ENCODE measurements around the gene HNRNPAB.
A peak's percentile ranks its signal among the peaks of the same experiment; 100 is the strongest.

HNRNPAB gene

DNA sequence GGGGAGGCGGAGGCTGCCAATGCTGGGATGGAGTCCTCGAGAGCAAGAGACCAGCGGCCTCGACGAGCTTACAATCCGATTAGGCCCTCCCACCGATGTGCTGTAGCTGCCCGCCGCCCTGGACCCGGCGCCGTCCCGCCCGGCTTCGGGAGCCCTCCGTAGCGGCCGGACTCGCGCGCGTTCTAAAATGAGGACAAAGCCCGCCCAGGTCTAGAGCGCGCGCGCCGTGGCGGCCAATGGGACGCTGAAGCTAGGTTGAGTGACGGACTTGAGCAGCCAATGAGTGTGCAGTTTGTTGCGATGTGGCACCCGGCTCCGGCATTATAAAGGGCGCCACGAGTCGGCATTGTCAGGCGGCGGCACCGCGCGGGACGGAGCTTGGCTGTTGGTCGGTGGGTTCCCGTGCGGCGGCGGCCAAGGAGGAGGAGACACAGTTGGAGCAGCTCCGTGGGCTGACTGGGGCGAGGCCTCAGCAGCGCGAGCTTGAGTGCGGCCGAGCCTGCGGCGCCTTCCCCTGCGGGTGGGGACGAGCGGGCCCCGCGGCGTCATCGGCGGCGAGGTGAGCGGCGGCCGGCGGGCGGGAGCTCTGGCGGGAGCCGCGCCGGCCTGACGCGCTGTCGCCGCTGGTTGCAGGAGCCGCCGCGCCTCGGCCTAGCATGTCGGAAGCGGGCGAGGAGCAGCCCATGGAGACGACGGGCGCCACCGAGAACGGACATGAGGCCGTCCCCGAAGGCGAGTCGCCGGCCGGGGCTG is at the start of gene HNRNPAB:
TSS of gene HNRNPAB (plus strand) at position 352 of the 753 bp plus-strand sequence. CDS start at position 657, 305 bp downstream.
- peak; percentile 93 for DNase-seq (ENCODE audit: low read depth)

DNA sequence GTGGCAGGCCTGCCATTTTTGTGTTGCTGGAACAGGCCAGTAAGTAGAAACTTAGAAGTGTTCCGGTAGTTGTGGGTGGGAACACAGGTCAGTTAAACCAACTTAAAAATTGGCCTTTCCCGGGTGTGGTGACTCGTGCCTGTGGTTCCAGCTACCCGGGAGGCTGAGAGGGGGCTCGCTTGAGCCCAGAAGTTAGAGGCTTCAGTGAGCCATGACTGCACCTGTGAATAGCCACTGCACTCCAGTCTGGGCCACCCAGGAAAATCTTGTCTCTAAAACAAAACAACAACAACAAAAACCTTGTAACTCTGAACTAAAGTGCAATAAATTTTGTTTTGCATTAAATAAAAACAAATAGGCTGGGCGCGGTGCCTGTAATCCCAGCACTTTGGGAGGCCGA is 49.3 kb upstream of the HNRNPAB start:
- no peak for DNase-seq (ENCODE audit: low read depth)

DNA sequence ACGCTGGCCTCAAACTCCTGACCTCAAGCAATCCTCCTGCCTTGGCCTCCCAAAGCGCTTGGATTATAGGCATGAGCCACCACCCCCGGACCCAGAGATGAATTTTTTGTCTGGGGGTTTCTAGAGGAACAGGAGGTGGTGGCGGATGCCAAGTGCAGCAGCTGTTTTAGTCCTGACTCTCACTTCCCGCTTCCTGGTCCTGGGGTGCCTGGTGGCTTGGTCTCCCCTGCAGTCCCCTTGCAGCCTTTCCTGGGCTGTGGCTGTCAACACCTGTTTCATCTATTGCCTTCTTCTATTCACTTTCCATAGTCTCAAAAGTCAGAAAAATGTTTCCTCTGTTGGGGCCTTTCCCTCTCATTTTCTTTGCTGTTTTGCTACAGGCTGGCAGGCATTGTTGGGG is 44.2 kb upstream of the HNRNPAB start:
- no peak for DNase-seq (ENCODE audit: low read depth)

DNA sequence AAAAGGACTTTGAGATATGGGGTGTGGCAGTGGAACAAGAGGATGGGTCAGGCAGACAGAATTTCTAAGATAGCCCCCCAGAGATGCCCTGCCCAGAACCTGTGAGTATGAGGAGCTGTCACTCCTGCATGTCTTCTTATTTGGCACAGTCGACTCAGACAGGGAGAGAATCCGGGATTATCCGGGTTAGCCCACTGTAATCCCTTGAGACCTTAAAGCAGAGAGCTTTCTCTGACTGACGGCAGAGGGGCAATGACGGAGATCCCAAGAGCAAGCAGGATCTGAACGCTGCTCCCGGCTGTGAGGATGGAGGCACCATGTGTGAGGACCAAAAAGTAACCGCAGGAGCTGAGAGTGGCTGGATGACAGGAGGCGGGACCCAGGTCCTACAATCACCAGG is 41.9 kb upstream of the HNRNPAB start:
- no peak for DNase-seq (ENCODE audit: low read depth)

DNA sequence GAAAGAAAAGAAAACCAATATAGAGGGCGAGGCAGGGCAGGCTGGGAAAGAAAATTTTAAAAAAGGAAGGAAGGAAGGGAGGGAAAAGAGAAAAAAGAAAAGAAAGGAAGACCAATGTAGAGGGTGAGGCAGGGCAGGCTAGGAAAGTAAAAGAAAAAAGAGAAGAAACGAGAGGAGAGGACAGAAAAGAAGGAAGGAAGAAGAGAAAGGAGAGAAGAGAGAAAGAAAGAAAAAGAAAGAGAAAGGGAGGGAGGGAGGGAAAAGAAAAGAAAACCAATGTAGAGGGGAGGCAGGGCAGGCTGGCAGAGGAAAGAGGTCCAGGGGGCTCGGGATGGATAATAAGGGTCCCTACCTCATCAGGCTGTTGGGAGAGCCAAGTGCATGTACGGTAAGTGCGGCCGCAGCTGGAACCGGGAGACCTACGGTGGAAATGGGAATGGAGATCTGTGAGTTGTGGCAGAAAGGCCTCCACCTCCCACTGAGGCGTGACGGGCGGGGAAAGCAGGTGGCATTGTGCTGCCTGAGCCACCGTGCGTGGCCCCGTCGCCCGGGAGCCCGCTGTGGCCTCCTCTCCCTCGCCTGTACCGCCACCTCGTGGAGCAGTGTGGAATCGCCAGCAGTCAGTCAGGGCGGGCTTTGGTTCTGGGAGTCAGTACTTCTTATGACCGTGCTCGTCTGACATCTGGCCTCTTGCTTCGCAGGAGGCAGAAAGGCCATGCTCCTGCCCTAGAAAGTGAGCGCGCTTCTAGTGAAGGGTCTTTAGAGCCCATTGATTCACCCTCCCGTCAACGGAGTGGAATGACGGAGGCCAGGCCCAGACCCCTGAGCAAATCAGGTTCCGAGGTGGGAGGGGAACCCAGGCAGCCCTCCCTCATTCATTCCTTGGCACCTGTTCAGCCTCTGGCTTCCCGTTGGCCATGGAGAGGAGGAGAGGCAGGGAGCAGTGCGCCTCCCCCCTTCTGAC is 40.3 kb upstream of the HNRNPAB start:
- DNase-seq (ENCODE audit: low read depth), result peak; percentile 43

DNA sequence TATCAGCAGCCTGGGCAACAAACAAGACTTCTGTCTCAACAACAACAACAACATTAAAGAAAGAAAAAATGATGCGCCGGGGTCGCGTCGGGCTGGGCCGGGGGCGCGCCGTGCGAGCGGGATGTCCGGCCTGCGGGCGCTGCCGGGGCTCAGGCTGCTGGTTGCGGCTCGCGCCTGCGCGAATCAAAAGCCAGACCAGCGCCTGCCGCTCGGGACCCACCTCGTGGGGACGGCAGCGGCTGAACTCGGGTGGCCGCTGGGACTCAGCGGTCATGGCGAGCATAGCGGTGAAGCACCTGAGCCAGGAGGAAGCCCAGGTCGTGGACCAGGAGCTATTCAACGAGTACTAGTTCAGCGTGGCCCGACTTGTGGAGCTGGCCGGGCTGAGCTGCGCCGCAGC is 38.8 kb upstream of the HNRNPAB start:
- DNase-seq (ENCODE audit: low read depth), result no peak

DNA sequence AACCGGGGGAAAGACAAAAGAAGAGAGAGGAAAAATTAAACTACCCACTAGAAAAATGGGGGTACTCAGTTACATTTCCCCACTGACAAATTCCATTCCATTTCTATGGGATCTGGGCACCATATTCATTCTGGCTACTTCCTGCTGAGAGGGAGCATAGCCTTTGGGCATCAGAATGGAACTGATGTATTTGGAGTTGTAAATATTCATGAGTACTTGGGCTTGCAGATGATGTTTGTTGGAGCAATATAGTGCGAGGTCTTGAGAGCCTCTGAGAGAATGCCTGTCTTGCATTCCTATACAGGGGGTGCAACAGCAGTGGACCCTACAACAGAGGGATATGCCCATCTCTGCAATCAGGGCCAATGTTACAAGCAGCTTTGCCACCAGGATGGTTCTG is 33.9 kb upstream of the HNRNPAB start:
- DNase-seq (ENCODE audit: low read depth), result no peak

DNA sequence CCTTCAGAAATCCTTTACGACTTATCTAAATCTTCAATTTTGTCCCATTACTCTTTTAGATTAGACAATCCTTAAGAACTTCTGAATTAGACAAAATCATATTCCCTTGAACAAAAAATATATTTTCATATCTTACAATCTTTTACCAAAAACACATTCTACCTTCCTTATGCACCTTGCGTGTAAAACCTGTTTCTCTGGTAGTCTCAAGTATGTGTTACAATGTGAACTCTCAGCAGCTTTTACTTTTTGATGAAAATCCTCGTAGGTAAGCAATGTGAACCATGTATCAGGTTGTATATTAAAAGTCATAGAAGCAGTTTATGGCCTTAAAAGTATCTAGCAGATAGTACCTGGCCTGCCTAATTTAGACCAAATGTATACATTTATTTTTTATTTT is 29.9 kb upstream of the HNRNPAB start:
- DNase-seq (ENCODE audit: low read depth), result no peak

DNA sequence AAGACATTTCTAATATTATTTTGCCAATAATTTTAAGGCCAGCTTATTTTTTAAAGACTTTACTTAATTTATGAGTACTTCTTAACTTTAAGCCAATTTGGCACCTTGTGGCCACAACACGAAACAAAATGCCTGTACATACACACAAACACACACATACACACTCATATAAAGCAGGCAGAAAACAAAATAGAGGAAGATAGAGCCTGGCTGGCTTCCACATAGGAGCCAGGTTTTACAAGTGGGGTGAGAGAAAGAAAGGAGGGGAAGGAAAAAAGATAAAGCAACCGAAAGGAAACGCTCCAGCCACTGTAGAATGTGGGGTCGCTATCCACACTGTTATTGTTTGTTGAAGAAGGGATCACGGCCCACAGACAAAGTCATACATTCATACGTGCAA is 27.5 kb upstream of the HNRNPAB start:
- no peak for DNase-seq (ENCODE audit: low read depth)

DNA sequence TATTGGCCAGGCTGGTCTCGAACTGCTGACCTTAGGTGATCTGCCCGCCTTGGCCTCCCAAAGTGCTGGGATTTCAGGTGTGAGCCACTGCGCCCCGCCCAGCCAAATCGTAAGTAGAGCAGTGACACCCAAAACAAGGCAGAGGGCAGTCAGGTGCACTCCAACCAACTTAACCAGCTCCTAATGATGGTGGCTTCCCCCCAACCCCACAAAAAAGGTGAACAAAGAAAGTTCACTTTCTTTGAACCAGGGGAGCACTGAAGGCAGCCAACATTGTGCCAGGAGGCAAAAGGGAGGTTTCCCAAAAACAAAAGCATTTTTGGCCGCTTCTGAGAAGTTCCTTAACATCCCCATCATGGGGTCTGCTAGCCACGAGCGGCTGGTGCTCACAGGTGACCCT is 26.8 kb upstream of the HNRNPAB start:
- no peak for DNase-seq (ENCODE audit: low read depth)

DNA sequence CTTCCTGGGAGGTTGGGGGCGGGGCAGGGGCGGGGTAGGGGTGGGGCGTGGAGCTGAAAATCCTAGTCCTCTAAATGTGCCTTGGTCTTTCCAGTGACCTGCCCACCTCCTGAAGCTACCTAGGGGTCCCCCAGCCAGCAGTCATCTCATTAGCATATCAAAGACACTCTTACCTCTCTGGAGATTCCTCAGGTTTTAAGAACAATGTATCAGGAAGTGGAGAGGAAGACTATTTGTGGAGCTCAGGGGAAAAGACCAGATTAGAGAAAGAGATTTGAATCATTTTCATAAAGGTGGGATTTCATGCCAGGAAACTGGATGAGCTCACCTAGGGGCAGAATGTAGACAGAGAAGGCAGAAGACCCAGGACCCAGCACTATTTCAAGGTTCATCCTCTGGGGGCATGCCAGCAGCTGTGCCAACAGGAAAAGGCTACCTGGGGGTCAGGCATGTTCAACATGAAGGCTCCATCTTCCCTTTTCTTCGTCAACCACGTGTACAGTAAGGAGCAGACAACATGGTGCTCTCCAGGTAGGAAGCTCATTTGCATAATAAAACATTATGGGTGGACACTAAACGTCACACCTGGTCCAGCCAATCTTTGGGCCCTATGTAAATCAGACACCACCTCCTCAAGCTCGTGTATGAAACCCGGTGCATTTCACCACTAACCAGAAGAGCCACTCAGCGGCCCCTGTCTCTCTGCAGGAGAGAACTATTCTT is 24.0 kb upstream of the HNRNPAB start:
- no peak for DNase-seq (ENCODE audit: low read depth)

DNA sequence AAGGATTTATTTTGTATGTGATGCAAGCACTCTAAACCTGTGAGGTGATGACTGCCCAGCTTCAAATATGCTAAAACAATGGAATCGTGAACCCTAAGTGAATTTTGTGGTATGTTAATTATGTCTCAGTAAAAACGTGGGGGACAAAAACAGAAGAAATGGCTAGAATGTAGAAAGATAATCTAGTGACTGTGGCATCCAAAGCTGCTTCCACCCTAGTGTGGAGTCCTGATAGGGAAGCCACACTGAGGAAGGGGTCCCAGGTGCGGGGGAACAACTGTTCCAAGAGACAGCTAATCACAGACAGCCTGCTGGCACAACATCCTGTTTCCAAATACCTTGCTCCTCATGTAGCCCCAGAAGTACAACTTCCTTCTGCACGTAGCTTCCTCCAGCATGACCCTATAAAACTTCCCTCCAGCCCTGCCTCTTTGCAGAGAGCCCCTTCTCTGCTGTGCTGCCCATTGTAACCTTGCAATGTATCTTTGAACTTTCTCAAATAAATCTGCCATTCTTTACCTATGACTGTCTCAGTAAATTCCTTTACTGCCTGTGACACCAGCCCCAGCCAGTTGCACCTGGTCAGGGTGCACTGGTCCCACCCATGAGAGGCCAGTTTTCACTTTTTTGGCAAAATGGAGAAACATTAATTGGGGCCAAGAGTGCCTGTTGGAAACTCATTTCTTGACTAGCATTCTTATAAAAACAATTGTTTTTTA is 22.0 kb upstream of the HNRNPAB start:
- DNase-seq (ENCODE audit: low read depth), result no peak

DNA sequence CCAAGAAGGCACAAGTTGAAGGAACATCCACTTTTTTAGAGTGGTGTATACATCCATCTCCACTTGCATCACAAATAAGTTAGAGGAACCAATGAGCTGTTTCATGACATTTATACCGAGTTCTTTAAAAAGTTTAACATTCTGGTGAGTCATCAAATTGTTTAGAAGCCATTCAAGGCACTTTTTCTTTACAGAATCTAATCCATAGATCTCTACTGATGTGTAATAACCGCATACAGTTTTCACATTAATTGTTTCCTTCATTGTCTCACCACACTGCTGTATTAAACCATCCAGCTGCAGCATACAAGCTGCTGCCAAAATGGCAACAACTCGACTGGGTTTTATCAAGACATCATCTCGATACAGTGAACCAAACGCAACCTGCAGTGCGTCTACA is 17.9 kb upstream of the HNRNPAB start:
- DNase-seq (ENCODE audit: low read depth), result no peak

DNA sequence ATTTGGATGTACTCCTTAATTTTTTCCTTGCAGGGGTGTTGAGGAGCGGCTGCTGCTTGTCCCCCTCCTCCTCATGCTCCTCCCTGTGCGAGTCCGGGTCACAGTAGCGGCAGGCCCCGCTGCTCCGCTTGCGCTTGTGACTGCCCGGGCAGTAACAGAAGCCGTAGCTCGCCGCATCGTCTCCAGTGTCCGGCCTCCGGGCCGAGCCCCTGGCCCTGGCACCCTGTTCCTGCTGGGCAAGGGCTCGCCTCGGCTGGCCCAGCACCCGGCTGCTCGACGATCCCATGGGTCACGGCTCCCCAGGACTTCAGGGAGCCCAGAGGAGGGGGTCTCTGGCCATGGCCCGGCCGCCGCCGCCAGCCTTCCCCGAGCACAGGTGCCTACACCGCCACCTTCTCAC is 17.3 kb upstream of the HNRNPAB start, which contains the start of gene GMCL2:
TSS of gene GMCL2 (minus strand) at position 358 of the 400 bp plus-strand sequence. CDS start at position 286, 72 bp downstream.
- DNase-seq (ENCODE audit: low read depth), result no peak

DNA sequence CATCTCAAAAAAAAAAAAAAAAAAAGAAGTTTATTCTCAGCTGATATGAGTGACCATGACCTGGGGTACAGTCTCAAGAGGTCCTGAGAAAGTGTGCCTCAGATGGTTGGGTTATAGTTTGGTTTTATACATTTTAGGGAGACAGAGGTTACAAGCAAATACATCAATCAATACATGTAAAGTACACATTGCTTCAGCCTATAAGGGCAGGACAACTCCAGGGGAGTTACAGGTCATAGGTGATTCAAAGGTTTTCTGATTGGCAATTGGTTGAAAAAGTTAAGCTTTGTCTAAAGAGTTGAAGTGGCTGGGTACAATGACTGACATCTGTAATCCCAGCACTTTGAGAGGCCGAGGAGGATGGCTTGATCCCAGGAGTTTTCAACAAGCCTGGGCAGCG is 14.9 kb upstream of the HNRNPAB start:
- no peak for DNase-seq (ENCODE audit: low read depth)

DNA sequence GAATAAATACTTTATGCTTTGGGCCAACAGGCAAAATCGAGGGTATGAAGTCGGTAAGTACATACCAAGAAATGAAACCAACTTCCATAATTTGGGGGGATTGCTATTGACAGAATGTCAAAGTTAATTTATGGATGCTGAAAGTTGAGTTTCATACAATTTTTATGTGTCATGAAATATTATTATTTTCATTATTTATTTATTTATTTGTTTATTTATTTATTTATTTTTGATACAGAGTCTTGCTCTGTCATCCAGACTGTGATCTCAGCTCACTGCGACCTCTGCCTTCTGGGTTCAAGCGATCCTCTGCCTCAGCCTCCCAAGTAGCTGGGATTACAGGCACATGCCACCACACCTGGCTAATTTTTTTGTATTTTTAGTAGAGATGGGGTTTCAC is 12.7 kb upstream of the HNRNPAB start:
- no peak for DNase-seq (ENCODE audit: low read depth)

DNA sequence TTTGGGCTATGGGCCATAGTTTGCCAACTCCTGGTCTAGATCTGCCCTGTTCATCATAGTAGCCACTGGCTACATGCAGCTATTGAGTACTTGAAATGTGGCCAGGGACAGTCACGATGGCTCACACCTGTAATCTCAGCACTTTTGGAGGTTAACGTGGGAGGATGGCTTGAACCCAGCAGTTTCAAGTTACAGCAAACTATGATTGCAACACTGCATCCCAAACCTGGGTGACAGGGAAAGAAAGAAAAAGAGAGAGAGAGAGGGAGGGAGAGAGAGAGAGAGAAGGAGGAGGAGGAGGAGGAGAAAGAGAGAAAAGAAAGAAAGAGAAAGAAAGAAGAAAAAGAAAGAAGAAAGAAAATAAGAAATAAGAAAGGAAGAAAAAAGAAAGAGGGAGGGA is 12.1 kb upstream of the HNRNPAB start:
- DNase-seq (ENCODE audit: low read depth), result no peak

DNA sequence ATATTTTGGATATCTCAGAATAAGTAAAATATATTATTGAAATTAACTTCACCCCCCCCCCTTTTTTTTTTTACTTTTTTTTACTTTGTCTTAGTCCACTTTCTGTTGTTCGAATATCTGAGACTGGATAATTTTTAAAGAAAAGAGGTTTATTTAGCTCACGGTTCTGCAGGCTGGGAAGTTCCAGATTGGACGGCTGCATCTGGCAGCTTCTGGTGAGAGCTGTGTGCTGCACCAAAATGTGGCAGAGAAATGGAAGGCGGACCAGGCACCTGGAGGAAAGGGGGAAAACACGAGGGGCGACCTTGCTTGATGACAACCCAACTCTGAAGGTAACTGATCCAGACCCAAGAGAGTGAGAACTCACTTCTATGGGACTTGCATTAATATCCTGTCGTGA is 11.5 kb upstream of the HNRNPAB start:
- DNase-seq (ENCODE audit: low read depth), result no peak

DNA sequence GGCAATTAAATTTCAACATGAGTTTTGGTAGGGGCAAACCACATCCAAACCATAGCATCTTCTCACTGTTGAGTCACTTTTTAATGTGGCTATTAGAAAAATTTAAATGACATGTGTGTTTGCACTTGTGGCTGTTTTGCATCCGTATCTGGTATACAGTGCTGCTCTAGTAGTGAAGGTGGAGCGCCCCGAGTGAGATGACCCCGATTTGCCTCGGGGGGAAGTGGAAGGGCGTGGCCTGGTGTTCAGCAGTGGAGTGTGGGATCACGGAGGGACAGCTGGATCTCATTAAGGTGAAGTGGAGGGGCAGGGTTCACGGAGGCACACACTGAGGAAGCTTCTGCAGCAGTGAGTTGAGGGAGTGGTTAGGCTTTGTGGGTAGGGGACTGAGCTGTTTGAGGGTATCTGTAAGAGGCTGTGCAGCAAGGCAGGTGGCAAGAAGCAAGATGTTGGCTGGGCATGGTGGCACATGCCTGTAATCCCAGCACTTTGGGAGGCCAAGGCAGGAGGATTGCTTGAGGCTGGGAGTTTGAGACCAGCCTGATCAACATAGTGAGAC is 11.0 kb upstream of the HNRNPAB start:
- DNase-seq (ENCODE audit: low read depth), result no peak

DNA sequence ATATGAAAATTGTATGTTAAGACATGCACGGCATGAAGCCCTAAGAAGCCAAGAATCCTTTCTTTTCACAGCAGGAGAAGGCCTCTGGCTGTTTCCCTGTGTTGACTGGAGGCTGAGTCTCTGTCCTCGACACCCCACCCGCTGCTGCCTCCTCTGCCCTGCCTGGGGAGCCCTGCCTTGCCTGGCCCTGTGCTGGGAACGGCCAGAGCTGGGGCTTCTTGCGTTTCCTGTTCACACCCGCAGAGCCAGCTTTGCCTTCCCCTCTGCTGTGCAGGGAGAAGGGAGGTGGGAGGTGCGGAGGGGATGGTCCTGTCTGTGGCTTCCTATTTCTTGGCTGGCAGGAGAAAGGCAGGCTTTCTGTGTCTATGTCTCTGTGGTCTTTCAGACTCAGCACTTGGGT is 10.3 kb upstream of the HNRNPAB start:
- no peak for DNase-seq (ENCODE audit: low read depth)

DNA sequence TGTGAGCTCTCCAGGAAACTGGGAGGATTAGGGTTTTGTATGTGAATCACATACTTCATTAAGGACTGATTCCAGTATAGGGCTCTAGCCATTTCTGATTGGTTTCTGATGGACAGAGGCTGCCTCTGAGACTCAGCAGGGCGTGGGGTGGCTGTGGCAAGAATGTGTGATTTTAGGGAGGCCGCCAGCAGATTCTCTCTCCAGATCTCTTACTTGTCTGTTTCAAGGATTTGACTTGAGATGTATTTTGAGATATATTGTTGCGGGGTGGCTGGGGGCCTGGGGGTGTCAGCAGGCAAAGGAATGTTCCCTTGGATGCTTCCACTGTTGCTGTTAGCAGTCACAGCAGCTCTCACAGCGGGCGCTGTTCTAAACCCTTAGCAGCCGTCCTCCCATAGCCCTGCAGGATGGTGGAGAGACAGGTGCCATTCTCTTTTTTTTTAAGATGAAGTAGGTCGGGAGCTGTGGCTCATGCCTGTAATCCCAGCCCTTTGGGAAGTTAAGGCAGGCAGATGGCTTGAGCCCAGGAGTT is 8.0 kb upstream of the HNRNPAB start:
- DNase-seq (ENCODE audit: low read depth), result no peak

All from fibroblast of the conjunctiva (primary cell).